Measurements from ENCODE around the gene MRPL37.

Gene MRPL37

GRCh38 chr1:54157401-54157800, 42.6 kb upstream of the MRPL37 start:
- WGBS (ENCODE audit: insufficient coverage) = 96% methylated on average over 4 of the region's 6 CpGs
- no peaks in the 10 kb centered on the region for H3K36me3 ChIP-seq (ENCODE audit: control insufficient read depth in 4 of 4, insufficient read depth in 4 of 4, low read length in 3 of 4)
- no peaks in the 10 kb centered on the region for H3K9me3 ChIP-seq (ENCODE audit: control extremely low read depth in 1 of 5, control insufficient read depth in 4 of 5, insufficient read depth in 2 of 5, low read depth in 1 of 5, low read length in 4 of 5)
- CTCF ChIA-PET = interaction anchor here (0.8 kb wide), 1 partner anchor 37 kb away, joined by 4 read pairs; no protein-coding TSS in a partner anchor
- H3K27ac ChIP-seq (ENCODE audit: insufficient read depth in 1 of 2, low read depth in 1 of 2, low read length in 2 of 2, poor library complexity in 1 of 2, severe bottlenecking in 2 of 2) = no peak overlapping the region
- no peak overlapping the region for H3K4me3 ChIP-seq (ENCODE audit: control insufficient read depth in 1 of 7, extremely low read depth in 1 of 7, insufficient read depth in 4 of 7, low read depth in 2 of 7, low read length in 6 of 7)
- H3K4me1 ChIP-seq (ENCODE audit: control extremely low read depth in 1 of 4, control insufficient read depth in 4 of 4, insufficient read depth in 4 of 4, low read length in 3 of 4) = peaks cover 0 to 11% (median 5%) of the 10 kb centered on the region in 4 experiments
- DNase-seq = no peak
- H3K27me3 ChIP-seq (replicated peaks in 2 of 5; ENCODE audit: control insufficient read depth in 4 of 5, insufficient read depth in 5 of 5, low read length in 4 of 5) = no peaks in the 10 kb centered on the region
- POLR2A ChIA-PET = no interaction called here

GRCh38 chr1:54158071-54158470, 41.9 kb upstream of the MRPL37 start:
- Histone ChIP-seq H3K27me3 (replicated peaks in 2 of 5; ENCODE audit: control insufficient read depth in 4 of 5, insufficient read depth in 5 of 5, low read length in 4 of 5) (no peaks in the 10 kb centered on the region), H3K4me3 (ENCODE audit: control insufficient read depth in 1 of 7, extremely low read depth in 1 of 7, insufficient read depth in 4 of 7, low read depth in 2 of 7, low read length in 6 of 7) (no peak overlapping the region), H3K36me3 (ENCODE audit: control insufficient read depth in 4 of 4, insufficient read depth in 4 of 4, low read length in 3 of 4) (no peaks in the 10 kb centered on the region), H3K27ac (ENCODE audit: insufficient read depth in 1 of 2, low read depth in 1 of 2, low read length in 2 of 2, poor library complexity in 1 of 2, severe bottlenecking in 2 of 2) (no peak overlapping the region), H3K9me3 (ENCODE audit: control extremely low read depth in 1 of 5, control insufficient read depth in 4 of 5, insufficient read depth in 2 of 5, low read depth in 1 of 5, low read length in 4 of 5) (no peaks in the 10 kb centered on the region), H3K4me1 (ENCODE audit: control extremely low read depth in 1 of 4, control insufficient read depth in 4 of 4, insufficient read depth in 4 of 4, low read length in 3 of 4) (peaks cover 0 to 11% (median 5%) of the 10 kb centered on the region in 4 experiments)
- 100% methylated on average over 2 of the region's 3 CpGs for WGBS (ENCODE audit: insufficient coverage)
- no peak for DNase-seq
- POLR2A ChIA-PET = no interaction called here
- CTCF ChIA-PET = no interaction called here

- POLR2A ChIA-PET = interaction anchor here (0.6 kb wide), 1 partner anchor 102 kb away, joined by 5 read pairs; no protein-coding TSS in a partner anchor
Observed at GRCh38 chr1:54159733-54160316, 40.1 kb upstream of the MRPL37 start.

GRCh38 chr1:54160351-54160750, 39.6 kb upstream of the MRPL37 start:
- 86% methylated on average over 1 of the region's 3 CpGs for WGBS (ENCODE audit: insufficient coverage)
- Histone ChIP-seq H3K9me3 (ENCODE audit: control extremely low read depth in 1 of 5, control insufficient read depth in 4 of 5, insufficient read depth in 2 of 5, low read depth in 1 of 5, low read length in 4 of 5) (no peaks in the 10 kb centered on the region), H3K27ac (ENCODE audit: insufficient read depth in 1 of 2, low read depth in 1 of 2, low read length in 2 of 2, poor library complexity in 1 of 2, severe bottlenecking in 2 of 2) (no peak overlapping the region), H3K36me3 (ENCODE audit: control insufficient read depth in 4 of 4, insufficient read depth in 4 of 4, low read length in 3 of 4) (no peaks in the 10 kb centered on the region), H3K27me3 (replicated peaks in 2 of 5; ENCODE audit: control insufficient read depth in 4 of 5, insufficient read depth in 5 of 5, low read length in 4 of 5) (no peaks in the 10 kb centered on the region), H3K4me1 (ENCODE audit: control extremely low read depth in 1 of 4, control insufficient read depth in 4 of 4, insufficient read depth in 4 of 4, low read length in 3 of 4) (peaks cover 0 to 5% (median 0%) of the 10 kb centered on the region in 4 experiments), H3K4me3 (ENCODE audit: control insufficient read depth in 1 of 7, extremely low read depth in 1 of 7, insufficient read depth in 4 of 7, low read depth in 2 of 7, low read length in 6 of 7) (no peak overlapping the region)
- POLR2A ChIA-PET = interaction anchor here (0.6 kb wide), 1 partner anchor 101 kb away, joined by 5 read pairs; no protein-coding TSS in a partner anchor
- DNase-seq = no peak
- CTCF ChIA-PET = interaction anchor here (1.0 kb wide), 1 partner anchor 10 kb away, joined by 3 read pairs; no protein-coding TSS in a partner anchor

More at GRCh38 chr1:54159733-54160316, 40.1 kb upstream of the MRPL37 start:
- WGBS (ENCODE audit: insufficient coverage) = 93% methylated on average over 3 of the region's 4 CpGs
- CTCF ChIA-PET = interaction anchor here (1.0 kb wide), 1 partner anchor 10 kb away, joined by 3 read pairs; no protein-coding TSS in a partner anchor
- Histone ChIP-seq H3K9me3 (ENCODE audit: control extremely low read depth in 1 of 5, control insufficient read depth in 4 of 5, insufficient read depth in 2 of 5, low read depth in 1 of 5, low read length in 4 of 5) (no peaks in the 10 kb centered on the region), H3K27ac (ENCODE audit: insufficient read depth in 1 of 2, low read depth in 1 of 2, low read length in 2 of 2, poor library complexity in 1 of 2, severe bottlenecking in 2 of 2) (no peak overlapping the region), H3K36me3 (ENCODE audit: control insufficient read depth in 4 of 4, insufficient read depth in 4 of 4, low read length in 3 of 4) (no peaks in the 10 kb centered on the region), H3K4me1 (ENCODE audit: control extremely low read depth in 1 of 4, control insufficient read depth in 4 of 4, insufficient read depth in 4 of 4, low read length in 3 of 4) (peaks cover 0 to 5% (median 0%) of the 10 kb centered on the region in 4 experiments), H3K27me3 (replicated peaks in 2 of 5; ENCODE audit: control insufficient read depth in 4 of 5, insufficient read depth in 5 of 5, low read length in 4 of 5) (no peaks in the 10 kb centered on the region), H3K4me3 (ENCODE audit: control insufficient read depth in 1 of 7, extremely low read depth in 1 of 7, insufficient read depth in 4 of 7, low read depth in 2 of 7, low read length in 6 of 7) (no peak overlapping the region)
- no peak for DNase-seq

- Histone ChIP-seq H3K4me3 (ENCODE audit: control insufficient read depth in 1 of 7, extremely low read depth in 1 of 7, insufficient read depth in 4 of 7, low read depth in 2 of 7, low read length in 6 of 7) (no peak overlapping the region), H3K27ac (ENCODE audit: insufficient read depth in 1 of 2, low read depth in 1 of 2, low read length in 2 of 2, poor library complexity in 1 of 2, severe bottlenecking in 2 of 2) (no peak overlapping the region), H3K4me1 (ENCODE audit: control extremely low read depth in 1 of 4, control insufficient read depth in 4 of 4, insufficient read depth in 4 of 4, low read length in 3 of 4) (no peaks in the 10 kb centered on the region), H3K27me3 (replicated peaks in 2 of 5; ENCODE audit: control insufficient read depth in 4 of 5, insufficient read depth in 5 of 5, low read length in 4 of 5) (no peaks in the 10 kb centered on the region), H3K36me3 (ENCODE audit: control insufficient read depth in 4 of 4, insufficient read depth in 4 of 4, low read length in 3 of 4) (no peaks in the 10 kb centered on the region), H3K9me3 (ENCODE audit: control extremely low read depth in 1 of 5, control insufficient read depth in 4 of 5, insufficient read depth in 2 of 5, low read depth in 1 of 5, low read length in 4 of 5) (no peaks in the 10 kb centered on the region)
- 98% methylated on average over 6 of the region's 6 CpGs for WGBS (ENCODE audit: insufficient coverage)
- POLR2A ChIA-PET = no interaction called here
- DNase-seq = no peak
- CTCF ChIA-PET = interaction anchor here (1.5 kb wide), 1 partner anchor 13 kb away, joined by 3 read pairs; no protein-coding TSS in a partner anchor
Observed at GRCh38 chr1:54161495-54162168, 38.3 kb upstream of the MRPL37 start.

GRCh38 chr1:54163051-54163450, 36.9 kb upstream of the MRPL37 start:
- CTCF ChIA-PET = no interaction called here
- no peaks in the 10 kb centered on the region for H3K36me3 ChIP-seq (ENCODE audit: control insufficient read depth in 4 of 4, insufficient read depth in 4 of 4, low read length in 3 of 4)
- no peaks in the 10 kb centered on the region for H3K4me1 ChIP-seq (ENCODE audit: control extremely low read depth in 1 of 4, control insufficient read depth in 4 of 4, insufficient read depth in 4 of 4, low read length in 3 of 4)
- POLR2A ChIA-PET = no interaction called here
- H3K27me3 ChIP-seq (replicated peaks in 2 of 5; ENCODE audit: control insufficient read depth in 4 of 5, insufficient read depth in 5 of 5, low read length in 4 of 5) = no peaks in the 10 kb centered on the region
- no peak overlapping the region for H3K27ac ChIP-seq (ENCODE audit: insufficient read depth in 1 of 2, low read depth in 1 of 2, low read length in 2 of 2, poor library complexity in 1 of 2, severe bottlenecking in 2 of 2)
- no peak overlapping the region for H3K4me3 ChIP-seq (ENCODE audit: control insufficient read depth in 1 of 7, extremely low read depth in 1 of 7, insufficient read depth in 4 of 7, low read depth in 2 of 7, low read length in 6 of 7)
- no peak for DNase-seq
- WGBS (ENCODE audit: insufficient coverage) = 86% methylated on average over 2 of the region's 3 CpGs
- no peaks in the 10 kb centered on the region for H3K9me3 ChIP-seq (ENCODE audit: control extremely low read depth in 1 of 5, control insufficient read depth in 4 of 5, insufficient read depth in 2 of 5, low read depth in 1 of 5, low read length in 4 of 5)

- no peak for DNase-seq
- 90% methylated on average over 5 of the region's 5 CpGs for WGBS (ENCODE audit: insufficient coverage)
- no peak overlapping the region for H3K4me3 ChIP-seq (ENCODE audit: control insufficient read depth in 1 of 7, extremely low read depth in 1 of 7, insufficient read depth in 4 of 7, low read depth in 2 of 7, low read length in 6 of 7)
- no peaks in the 10 kb centered on the region for H3K27me3 ChIP-seq (replicated peaks in 2 of 5; ENCODE audit: control insufficient read depth in 4 of 5, insufficient read depth in 5 of 5, low read length in 4 of 5)
- no peak overlapping the region for H3K27ac ChIP-seq (ENCODE audit: insufficient read depth in 1 of 2, low read depth in 1 of 2, low read length in 2 of 2, poor library complexity in 1 of 2, severe bottlenecking in 2 of 2)
- H3K36me3 ChIP-seq (ENCODE audit: control insufficient read depth in 4 of 4, insufficient read depth in 4 of 4, low read length in 3 of 4) = no peaks in the 10 kb centered on the region
- ChIA-PET CTCF (no interaction called here), POLR2A (no interaction called here)
- no peaks in the 10 kb centered on the region for H3K9me3 ChIP-seq (ENCODE audit: control extremely low read depth in 1 of 5, control insufficient read depth in 4 of 5, insufficient read depth in 2 of 5, low read depth in 1 of 5, low read length in 4 of 5)
- no peaks in the 10 kb centered on the region for H3K4me1 ChIP-seq (ENCODE audit: control extremely low read depth in 1 of 4, control insufficient read depth in 4 of 4, insufficient read depth in 4 of 4, low read length in 3 of 4)
Observed at GRCh38 chr1:54163573-54163972, 36.4 kb upstream of the MRPL37 start.

All from common myeloid progenitor, CD34-positive (primary cell).